BLaER1 treated with 17β-estradiol and CSF1 and Interleukin-3, amounts not matched to agents 10 nM and 100 nM (cell line): ENCODE results near the gene CENPV.
A peak's percentile ranks its signal among the peaks of the same experiment; 100 is the strongest.
"Not testable (repeated sequence)": the region's sequence is repeated elsewhere in the genome, so short reads cannot be mapped to it uniquely, and the experiment has no call there.

ENCODE experiments used
- H3K27ac ChIP-seq, 11 experiments: shearing (Covaris generic); formaldehyde crosslinking; 2 replicates each; pipeline ENCODE4 v1.8.1; 2022
- H3K27me3 ChIP-seq, 11 experiments: shearing (Covaris generic); formaldehyde crosslinking; 2 replicates each; pipeline ENCODE4 v1.8.1; 2022
- H3K36me3 ChIP-seq, 11 experiments: shearing (Covaris generic); formaldehyde crosslinking; 2 replicates each; pipeline ENCODE4 v1.8.1; 2022
- H3K4me1 ChIP-seq, 10 experiments: shearing (Covaris generic); formaldehyde crosslinking; 2 replicates each; pipeline ENCODE4 v1.8.1; 2022
- H3K4me2 ChIP-seq, 11 experiments: shearing (Covaris generic); formaldehyde crosslinking; 2 replicates each; pipeline ENCODE4 v1.8.1; 2022
- H3K4me3 ChIP-seq, 10 experiments: shearing (Covaris generic); formaldehyde crosslinking; 2 replicates each; pipeline ENCODE4 v1.8.1; 2022
- H3K9ac ChIP-seq, 11 experiments: shearing (Covaris generic); formaldehyde crosslinking; 2 replicates each; pipeline ENCODE4 v1.8.1; 2022
- H3K9me3 ChIP-seq, 11 experiments: shearing (Covaris generic); formaldehyde crosslinking; replicated peaks in 1 of 11; 2 replicates each; pipeline ENCODE4 v1.8.1; 2022
- H4K20me1 ChIP-seq, 11 experiments: shearing (Covaris generic); formaldehyde crosslinking; 2 replicates each; pipeline ENCODE4 v1.8.1; 2022
- Cebpa-rat ChIP-seq, 11 experiments: shearing (Covaris generic); IDR thresholded peaks; 2 replicates each; pipeline ENCODE4 v1.8.1; 2022

The CENPV gene

DNA sequence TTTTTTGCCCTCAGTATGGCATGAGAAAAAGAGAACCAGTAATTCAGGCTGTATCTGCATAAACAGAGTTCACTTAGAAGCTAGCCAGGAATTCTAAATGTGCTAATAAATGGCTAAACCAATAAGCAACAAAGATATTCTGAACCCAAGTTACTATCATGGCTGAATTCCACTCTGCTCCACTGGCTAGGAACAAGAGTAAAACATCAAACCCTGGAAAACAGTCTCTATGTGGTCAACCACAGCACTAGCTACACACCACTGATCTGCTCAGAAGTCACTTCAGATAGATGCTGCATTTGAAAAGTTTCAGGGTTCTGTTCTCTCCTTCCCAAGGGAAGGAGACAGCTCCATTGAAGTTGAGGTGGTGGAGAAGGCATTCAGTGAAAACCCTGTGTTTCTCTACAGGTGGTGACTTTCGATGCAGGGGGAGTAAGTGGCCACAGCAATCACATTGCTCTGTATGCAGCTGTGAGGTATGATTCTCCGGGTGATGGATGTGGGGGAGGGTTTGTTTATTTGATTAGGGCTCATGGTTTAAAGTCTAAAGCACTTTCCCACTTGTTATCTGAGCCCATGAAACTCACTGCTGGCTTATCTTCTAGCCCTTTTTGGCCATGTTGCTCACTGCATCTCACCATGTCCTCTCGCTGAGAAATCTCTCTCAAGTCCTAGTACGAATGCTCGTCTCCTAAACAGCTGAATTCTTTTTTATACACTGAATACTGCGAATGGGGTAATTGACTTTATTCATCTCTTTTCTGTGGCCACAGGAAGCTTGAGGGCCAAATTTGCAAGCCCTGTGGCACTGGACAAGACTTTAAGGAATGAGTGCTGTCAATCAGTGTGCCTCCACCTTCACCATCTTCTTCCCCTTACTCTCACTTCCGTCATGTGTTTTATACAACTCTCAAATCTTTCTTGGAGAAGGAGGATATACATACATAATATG is 39.9 kb downstream of the CENPV start:
- Histone ChIP-seq H4K20me1 (peaks cover 0 to 16% (median 0%) of the 10 kb centered on the region in 11 experiments; a peak in 9 of 22 replicates), H3K27ac (no peak overlapping the region), H3K4me2 (peak overlapping the region in 9 of 11 experiments; percentile 31 to 77 (median 64); a peak in 18 of 22 replicates), H3K36me3 (peaks cover 8 to 46% (median 20%) of the 10 kb centered on the region in 11 experiments; a peak in 20 of 22 replicates), H3K9ac (no peak overlapping the region), H3K4me3 (no peak overlapping the region), H3K4me1 (peaks cover 0 to 30% (median 17%) of the 10 kb centered on the region in 10 experiments; a peak in 16 of 20 replicates), H3K27me3 (peaks cover 0 to 18% (median 12%) of the 10 kb centered on the region in 11 experiments; a peak in 12 of 22 replicates), H3K9me3 (peaks cover 9 to 26% (median 16%) of the 10 kb centered on the region in 11 experiments; a peak in 21 of 22 replicates)
- TF ChIP-seq Cebpa-rat (IDR thresholded peaks at IDR 0.05) = no peak

DNA sequence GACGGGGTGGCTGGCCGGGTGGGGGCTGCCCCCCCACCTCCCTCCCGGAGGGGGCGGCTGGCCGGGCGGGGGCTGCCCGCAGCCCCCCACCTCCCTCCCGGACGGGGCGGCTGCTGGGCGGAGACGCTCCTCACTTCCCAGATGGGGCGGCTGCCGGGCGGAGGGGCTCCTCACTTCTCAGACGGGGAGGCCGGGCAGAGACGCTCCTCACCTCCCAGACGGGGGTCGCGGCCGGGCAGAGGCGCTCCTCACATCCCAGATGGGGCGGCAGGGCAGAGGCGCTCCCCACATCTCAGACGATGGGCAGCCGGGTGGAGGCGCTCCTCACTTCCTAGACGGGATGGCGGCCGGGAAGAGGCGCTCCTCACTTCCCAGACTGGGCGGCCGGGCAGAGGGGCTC is 41.2 kb downstream of the CENPV start:
- H3K4me2 ChIP-seq, H3K4me3 ChIP-seq, H3K27ac ChIP-seq, H3K9ac ChIP-seq: not testable (repeated sequence)
- peaks cover 8 to 46% (median 19%) of the 10 kb centered on the region in 11 experiments; a peak in 19 of 22 replicates for H3K36me3 ChIP-seq
- peaks cover 9 to 26% (median 16%) of the 10 kb centered on the region in 11 experiments; a peak in 21 of 22 replicates for H3K9me3 ChIP-seq
- H3K4me1 ChIP-seq = peaks cover 0 to 30% (median 17%) of the 10 kb centered on the region in 10 experiments; a peak in 16 of 20 replicates
- peaks cover 0 to 18% (median 12%) of the 10 kb centered on the region in 11 experiments; a peak in 12 of 22 replicates for H3K27me3 ChIP-seq
- peaks cover 0 to 16% (median 0%) of the 10 kb centered on the region in 11 experiments; a peak in 9 of 22 replicates for H4K20me1 ChIP-seq

DNA sequence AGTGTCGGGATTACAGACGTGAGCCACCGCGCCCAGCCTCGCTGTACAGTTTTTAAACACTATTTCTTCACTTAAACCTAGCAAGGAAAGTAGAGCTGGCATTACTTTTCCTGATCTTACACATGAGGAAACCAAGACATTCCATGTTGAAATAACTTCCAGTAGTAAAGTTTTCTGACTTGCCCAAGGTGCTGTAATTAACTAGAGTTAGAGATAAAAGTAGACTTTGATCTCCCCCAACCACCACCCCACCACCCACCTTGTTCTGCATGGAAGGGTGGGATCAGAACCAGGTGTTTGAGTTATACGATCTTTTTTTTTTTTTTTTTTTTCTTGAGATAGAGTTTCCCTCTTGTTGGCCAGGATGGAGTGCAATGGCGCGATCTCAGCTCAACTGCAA is 47.1 kb downstream of the CENPV start:
- peaks cover 8 to 11% (median 9%) of the 10 kb centered on the region in 11 experiments; a peak in 20 of 22 replicates for H3K9me3 ChIP-seq
- peaks cover 0 to 15% (median 7%) of the 10 kb centered on the region in 10 experiments; a peak in 7 of 20 replicates for H3K4me1 ChIP-seq
- H4K20me1 ChIP-seq = peaks cover 0 to 11% (median 0%) of the 10 kb centered on the region in 11 experiments; a peak in 1 of 22 replicates
- no peak overlapping the region for H3K27ac ChIP-seq
- H3K36me3 ChIP-seq = peaks cover 8 to 69% (median 23%) of the 10 kb centered on the region in 11 experiments; a peak in 19 of 22 replicates
- H3K4me3 ChIP-seq = no peak overlapping the region
- TF ChIP-seq Cebpa-rat (IDR thresholded peaks at IDR 0.05) = no peak
- H3K4me2 ChIP-seq = no peak overlapping the region
- H3K9ac ChIP-seq = no peak overlapping the region
- no peaks in the 10 kb centered on the region for H3K27me3 ChIP-seq

DNA sequence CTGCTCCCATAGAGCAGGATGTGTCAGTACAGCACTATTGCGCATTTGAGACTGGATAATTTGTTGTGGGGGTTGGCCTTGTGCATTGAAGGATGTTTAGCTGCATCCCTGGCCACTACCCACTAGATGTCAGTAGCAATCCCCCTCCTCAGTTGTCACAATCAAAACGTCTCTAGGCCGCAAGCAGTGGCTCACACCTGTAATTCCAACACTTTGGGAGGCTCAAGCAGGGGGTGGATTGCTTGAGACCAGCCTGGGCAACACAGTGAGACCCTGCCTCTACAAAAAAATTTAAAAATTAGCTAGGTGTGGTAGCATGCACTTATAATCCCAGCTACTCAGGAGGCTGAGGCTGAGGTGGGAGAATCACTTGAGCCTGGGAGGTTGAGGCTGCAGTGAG is 48.4 kb downstream of the CENPV start:
- Histone ChIP-seq H3K36me3 (peaks cover 3 to 74% (median 13%) of the 10 kb centered on the region in 11 experiments; a peak in 14 of 22 replicates), H3K4me2 (no peak overlapping the region), H4K20me1 (peaks cover 0 to 11% (median 0%) of the 10 kb centered on the region in 11 experiments; a peak in 1 of 22 replicates), H3K4me3 (no peak overlapping the region), H3K9ac (no peak overlapping the region), H3K4me1 (peaks cover 0 to 15% (median 7%) of the 10 kb centered on the region in 10 experiments; a peak in 7 of 20 replicates), H3K27ac (no peak overlapping the region), H3K27me3 (no peaks in the 10 kb centered on the region), H3K9me3 (no peaks in the 10 kb centered on the region; a peak in 2 of 22 replicates)
- no peak for TF ChIP-seq Cebpa-rat (IDR thresholded peaks at IDR 0.05)

DNA sequence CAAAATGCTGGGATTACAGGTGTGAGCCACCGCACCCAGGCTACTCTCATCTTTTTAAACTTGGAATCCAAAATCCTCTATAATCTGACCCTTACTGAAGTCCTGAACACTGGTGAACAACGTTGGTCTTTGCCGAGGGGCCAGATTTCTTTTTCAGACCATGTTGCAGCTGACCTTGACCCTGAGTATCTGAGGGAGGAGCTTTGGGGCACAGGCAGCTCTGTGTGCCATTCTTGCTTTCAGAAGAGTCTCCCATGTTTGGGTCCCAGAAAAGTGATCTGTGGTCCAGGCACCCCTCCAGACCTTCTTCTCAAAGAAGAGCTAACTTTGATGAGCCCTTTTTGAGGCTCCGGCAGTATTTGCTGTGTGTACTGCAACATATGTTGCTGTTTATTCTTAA is 50.4 kb downstream of the CENPV start:
- Histone ChIP-seq H3K4me2 (peak overlapping the region in 3 of 11 experiments; percentile 27 to 32 (median 30); a peak in 4 of 22 replicates), H4K20me1 (peaks cover 0 to 11% (median 0%) of the 10 kb centered on the region in 11 experiments; a peak in 2 of 22 replicates), H3K27ac (no peak overlapping the region), H3K9ac (no peak overlapping the region), H3K4me3 (no peak overlapping the region), H3K27me3 (no peaks in the 10 kb centered on the region), H3K36me3 (peaks cover 0 to 59% (median 13%) of the 10 kb centered on the region in 11 experiments; a peak in 14 of 22 replicates), H3K9me3 (no peaks in the 10 kb centered on the region), H3K4me1 (peaks cover 0 to 15% (median 7%) of the 10 kb centered on the region in 10 experiments; a peak in 7 of 20 replicates)
- no peak for TF ChIP-seq Cebpa-rat (IDR thresholded peaks at IDR 0.05)

DNA sequence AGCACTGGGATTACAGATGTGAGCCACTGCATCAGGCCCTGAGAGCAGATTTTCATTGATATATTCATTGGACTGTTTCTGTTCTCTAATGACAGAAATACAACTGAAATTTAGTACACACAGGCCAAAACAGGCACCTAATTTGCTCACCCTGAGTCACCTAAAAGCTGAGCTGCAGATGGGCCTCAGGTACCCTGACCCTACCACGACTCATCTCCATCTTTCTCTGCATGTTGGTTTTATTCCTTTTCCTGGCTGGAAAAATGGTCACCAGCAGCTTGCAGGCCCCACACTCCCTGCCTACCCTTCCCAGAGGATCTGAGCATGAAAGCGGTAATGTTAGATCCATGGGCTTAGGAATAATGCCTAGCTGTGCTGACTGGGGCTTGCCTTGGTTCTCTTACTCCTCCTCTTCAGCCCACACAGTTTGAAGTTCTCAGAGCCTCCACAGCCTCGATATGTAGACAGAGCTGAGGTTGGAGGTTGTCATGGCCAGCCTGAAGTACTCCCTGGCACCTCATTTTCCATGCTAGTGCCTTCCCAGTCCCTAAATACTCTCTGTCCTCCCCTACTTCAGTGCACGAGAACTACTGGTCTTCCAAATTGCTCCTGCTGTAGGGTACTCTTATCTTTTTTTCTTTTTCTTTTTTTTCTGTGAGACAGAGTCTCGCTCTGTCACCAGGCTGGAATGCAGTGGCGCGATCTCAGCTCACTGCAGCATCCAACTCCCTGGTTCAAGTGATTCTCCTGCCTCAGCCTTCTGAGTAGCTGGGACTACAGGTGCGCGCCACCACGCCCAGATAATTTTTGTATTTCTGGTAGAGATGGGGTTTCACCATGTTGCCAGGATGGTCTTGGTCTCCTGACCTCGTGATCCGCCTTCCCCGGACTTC is 51.1 kb downstream of the CENPV start:
- Histone ChIP-seq H4K20me1 (peaks cover 0 to 11% (median 0%) of the 10 kb centered on the region in 11 experiments; a peak in 2 of 22 replicates), H3K36me3 (peaks cover 0 to 54% (median 13%) of the 10 kb centered on the region in 11 experiments; a peak in 14 of 22 replicates), H3K4me3 (no peak overlapping the region), H3K27ac (no peak overlapping the region), H3K4me2 (no peak overlapping the region), H3K9ac (no peak overlapping the region), H3K4me1 (peaks cover 0 to 15% (median 7%) of the 10 kb centered on the region in 10 experiments; a peak in 7 of 20 replicates), H3K9me3 (no peaks in the 10 kb centered on the region), H3K27me3 (no peaks in the 10 kb centered on the region)
- no peak for TF ChIP-seq Cebpa-rat (IDR thresholded peaks at IDR 0.05)

DNA sequence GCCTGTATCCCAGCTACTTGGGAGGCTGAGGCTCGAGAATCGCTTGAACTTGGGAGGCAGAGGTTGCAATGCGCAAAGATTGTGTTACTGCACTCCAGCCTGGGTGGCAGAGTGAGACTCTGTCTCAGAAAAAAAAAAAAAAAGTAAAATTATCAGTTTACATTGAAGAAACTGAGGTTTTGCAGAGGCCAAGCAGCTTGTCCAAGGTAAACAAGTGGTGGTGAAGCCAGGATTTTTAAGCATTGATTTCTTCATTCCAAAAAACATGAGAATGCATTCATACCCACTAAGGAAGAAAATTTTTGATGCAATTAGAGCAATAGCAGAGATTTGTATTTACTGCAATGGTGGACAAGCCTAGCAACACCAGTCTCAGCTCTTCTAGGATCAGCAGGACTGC is 52.7 kb downstream of the CENPV start:
- H3K4me2 ChIP-seq = no peak overlapping the region
- H3K4me1 ChIP-seq = peaks cover 0 to 16% (median 7%) of the 10 kb centered on the region in 10 experiments; a peak in 8 of 20 replicates
- no peak overlapping the region for H3K27ac ChIP-seq
- no peaks in the 10 kb centered on the region for H3K27me3 ChIP-seq
- H3K4me3 ChIP-seq = no peak overlapping the region
- peaks cover 0 to 46% (median 13%) of the 10 kb centered on the region in 11 experiments; a peak in 14 of 22 replicates for H3K36me3 ChIP-seq
- peaks cover 0 to 9% (median 0%) of the 10 kb centered on the region in 11 experiments; a peak in 2 of 22 replicates for H3K9me3 ChIP-seq
- no peak overlapping the region for H3K9ac ChIP-seq
- H4K20me1 ChIP-seq = peaks cover 0 to 6% (median 0%) of the 10 kb centered on the region in 11 experiments; a peak in 2 of 22 replicates
- TF ChIP-seq Cebpa-rat (IDR thresholded peaks at IDR 0.05) = no peak

DNA sequence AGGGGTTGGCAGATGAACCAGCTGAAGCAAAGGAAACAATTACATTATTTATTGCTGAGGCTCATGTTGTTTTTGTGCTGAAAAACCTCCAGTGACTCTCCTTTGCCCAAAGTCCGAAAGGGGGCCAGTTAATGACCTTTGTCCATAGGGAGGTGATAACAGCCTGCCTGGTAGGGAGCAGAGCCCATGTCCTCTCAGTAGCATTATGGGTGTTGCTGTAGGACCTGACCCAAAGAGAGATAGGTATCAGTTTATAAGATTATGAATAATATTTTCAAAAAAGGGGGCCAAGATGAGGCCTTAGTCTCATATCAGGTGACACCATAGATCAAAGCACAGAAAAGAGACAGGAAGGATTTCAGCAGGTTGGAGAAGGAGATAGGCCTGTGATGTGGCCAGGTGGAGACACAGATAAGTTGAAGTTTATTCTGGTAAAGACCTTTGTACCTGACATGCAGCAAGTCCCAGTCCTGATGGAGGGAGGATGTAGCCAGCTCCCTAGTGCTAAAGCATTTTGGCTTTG is 55.1 kb downstream of the CENPV start:
- H3K27me3 ChIP-seq = no peaks in the 10 kb centered on the region
- H3K9ac ChIP-seq = no peak overlapping the region
- no peak overlapping the region for H3K4me2 ChIP-seq
- H4K20me1 ChIP-seq = no peaks in the 10 kb centered on the region; a peak in 2 of 22 replicates
- H3K4me3 ChIP-seq = no peak overlapping the region
- peaks cover 0 to 15% (median 4%) of the 10 kb centered on the region in 11 experiments; a peak in 4 of 22 replicates for H3K9me3 ChIP-seq
- TF ChIP-seq Cebpa-rat (IDR thresholded peaks at IDR 0.05) = no peak
- peaks cover 6 to 48% (median 20%) of the 10 kb centered on the region in 11 experiments; a peak in 14 of 22 replicates for H3K36me3 ChIP-seq
- peaks cover 0 to 14% (median 6%) of the 10 kb centered on the region in 10 experiments; a peak in 9 of 20 replicates for H3K4me1 ChIP-seq
- H3K27ac ChIP-seq = no peak overlapping the region
